Measurements from ENCODE around the gene CHCHD5. TPM values are rescaled to one million over a fixed set of nuclear protein-coding genes. Genes with fewer than 3 reads are reported as not detected.
A peak's percentile ranks its signal among the peaks of the same experiment; 100 is the strongest.

Gene CHCHD5
- total and polyA plus RNA-seq, 12 donors, result 8.9 to 56.5 (median 33.6) TPM

- Histone ChIP-seq H3K27ac (no peak overlapping the region), H3K4me3 (no peak overlapping the region), H3K4me1 (replicated peaks in 1 of 2) (no peaks in the 10 kb centered on the region), H3K9me3 (replicated peaks in 1 of 3) (no peaks in the 10 kb centered on the region), H3K27me3 (no peaks in the 10 kb centered on the region), H3K36me3 (replicated peaks in 1 of 2) (no peaks in the 10 kb centered on the region)
- TF ChIP-seq CTCF (IDR thresholded peaks at IDR 0.05) (no peak), POLR2A (IDR thresholded peaks at IDR 0.05) (no peak)
- 77 to 90% (median 82%) methylated on average over 6 of the region's 6 CpGs for whole genome bisulfite sequencing, 4 donors
- no peak for DNase-seq
- intact Hi-C loops (cut with DNase I), result no loop called here
Observed at GRCh38 chr2:112618383-112618782, 34.0 kb downstream of the CHCHD5 start.

- Histone ChIP-seq H3K4me3 (no peak overlapping the region), H3K4me1 (replicated peaks in 1 of 2) (peaks cover 0 to 5% of the 10 kb centered on the region in 2 donors), H3K9me3 (replicated peaks in 1 of 3) (no peaks in the 10 kb centered on the region), H3K36me3 (replicated peaks in 1 of 2) (no peaks in the 10 kb centered on the region), H3K27me3 (no peaks in the 10 kb centered on the region), H3K27ac (peak overlapping the region in 2 of 5 donors; percentile 67 to 84)
- 84 to 88% (median 87%) methylated on average over 22 of the region's 22 CpGs for WGBS, 4 donors
- DNase-seq, result no peak
- no peak for TF ChIP-seq POLR2A (IDR thresholded peaks at IDR 0.05)
- TF ChIP-seq CTCF (IDR thresholded peaks at IDR 0.05), result no peak
- intact Hi-C loops (cut with DNase I), result loop anchor here in 1 of 2 donors (10.0 kb wide), 2 partner anchors 63 to 103 kb away; partner anchors contain the start of gene NT5DC4
Observed at GRCh38 chr2:112621790-112622527, 37.5 kb downstream of the CHCHD5 start.

- WGBS, 4 donors, result 7 to 25% (median 13%) methylated on average over 3 of the region's 3 CpGs
- Histone ChIP-seq H3K9me3 (replicated peaks in 1 of 3) (no peaks in the 10 kb centered on the region), H3K4me3 (no peak overlapping the region), H3K36me3 (replicated peaks in 1 of 2) (no peaks in the 10 kb centered on the region), H3K27me3 (no peaks in the 10 kb centered on the region), H3K27ac (peak overlapping the region in 2 of 5 donors; percentile 67 to 84), H3K4me1 (replicated peaks in 1 of 2) (peaks cover 0 to 9% of the 10 kb centered on the region in 2 donors)
- peak in 3 of 7 donors; percentile 54 to 66 (median 65) for DNase-seq
- TF ChIP-seq CTCF (IDR thresholded peaks at IDR 0.05), result no peak
- TF ChIP-seq POLR2A (IDR thresholded peaks at IDR 0.05), result no peak
- intact Hi-C loops (cut with DNase I), result loop anchor here in 1 of 2 donors (10.0 kb wide), 2 partner anchors 62 to 102 kb away; partner anchors contain the start of gene NT5DC4
Observed at GRCh38 chr2:112622528-112622849, 38.1 kb downstream of the CHCHD5 start.

GRCh38 chr2:112623913-112624777, 39.7 kb downstream of the CHCHD5 start:
- H3K27me3 ChIP-seq, result no peaks in the 10 kb centered on the region
- intact Hi-C loops (cut with DNase I), result loop anchor here in 1 of 2 donors (10.0 kb wide), 2 partner anchors 61 to 101 kb away; partner anchors contain the start of gene NT5DC4
- no peak overlapping the region for H3K4me3 ChIP-seq
- TF ChIP-seq POLR2A (IDR thresholded peaks at IDR 0.05), result no peak
- no peak for TF ChIP-seq CTCF (IDR thresholded peaks at IDR 0.05)
- WGBS, 4 donors, result 67 to 80% (median 74%) methylated on average over 11 of the region's 11 CpGs
- peaks cover 0 to 15% of the 10 kb centered on the region in 2 donors for H3K4me1 ChIP-seq (replicated peaks in 1 of 2)
- H3K9me3 ChIP-seq (replicated peaks in 1 of 3), result no peaks in the 10 kb centered on the region
- H3K36me3 ChIP-seq (replicated peaks in 1 of 2), result no peaks in the 10 kb centered on the region
- H3K27ac ChIP-seq, result no peak overlapping the region
- peak in 2 of 7 donors; percentile 32 to 52 for DNase-seq
